ENCODE data around the gene KYAT1.

DNA sequence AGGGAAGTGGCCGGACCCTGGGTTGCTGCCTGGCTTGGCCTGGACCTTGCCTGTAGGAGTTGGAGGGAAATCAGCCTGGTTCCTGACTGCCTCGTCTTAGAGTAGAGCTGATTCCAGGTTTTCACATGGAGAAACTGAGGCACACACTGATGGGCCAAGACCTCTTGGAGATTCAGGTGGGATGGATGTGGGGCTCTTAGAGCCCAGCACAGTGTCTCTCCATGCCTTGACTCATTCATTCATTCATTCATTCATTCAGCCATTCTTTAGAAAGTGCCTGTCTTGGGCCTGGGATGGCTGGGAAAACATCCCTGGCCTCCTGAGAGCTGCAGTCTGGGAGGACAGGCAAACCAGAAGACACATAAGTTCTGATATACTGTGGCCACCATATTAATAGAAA lies 2.4 kb upstream of the KYAT1 start:
- TF ChIP-seq, protein P1, sequence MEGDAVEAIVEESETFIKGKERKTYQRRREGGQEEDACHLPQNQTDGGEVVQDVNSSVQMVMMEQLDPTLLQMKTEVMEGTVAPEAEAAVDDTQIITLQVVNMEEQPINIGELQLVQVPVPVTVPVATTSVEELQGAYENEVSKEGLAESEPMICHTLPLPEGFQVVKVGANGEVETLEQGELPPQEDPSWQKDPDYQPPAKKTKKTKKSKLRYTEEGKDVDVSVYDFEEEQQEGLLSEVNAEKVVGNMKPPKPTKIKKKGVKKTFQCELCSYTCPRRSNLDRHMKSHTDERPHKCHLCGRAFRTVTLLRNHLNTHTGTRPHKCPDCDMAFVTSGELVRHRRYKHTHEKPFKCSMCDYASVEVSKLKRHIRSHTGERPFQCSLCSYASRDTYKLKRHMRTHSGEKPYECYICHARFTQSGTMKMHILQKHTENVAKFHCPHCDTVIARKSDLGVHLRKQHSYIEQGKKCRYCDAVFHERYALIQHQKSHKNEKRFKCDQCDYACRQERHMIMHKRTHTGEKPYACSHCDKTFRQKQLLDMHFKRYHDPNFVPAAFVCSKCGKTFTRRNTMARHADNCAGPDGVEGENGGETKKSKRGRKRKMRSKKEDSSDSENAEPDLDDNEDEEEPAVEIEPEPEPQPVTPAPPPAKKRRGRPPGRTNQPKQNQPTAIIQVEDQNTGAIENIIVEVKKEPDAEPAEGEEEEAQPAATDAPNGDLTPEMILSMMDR (conservative IDR thresholded peaks at IDR 0.05), result no peak
- TF ChIP-seq ZFX (IDR thresholded peaks at IDR 0.05), result no peak

Measured in C4-2B (cell line).